HL-60/S4 treated with phorbol 12-myristate 13-acetate at 8.2 ng/mL for 4 days and 3 days (cell line): Measurements from ENCODE around the gene MANBA.
"Not testable (repeated sequence)": the region's sequence is repeated elsewhere in the genome, so short reads cannot be mapped to it uniquely, and the experiment has no call there.

Experiments
- in situ Hi-C: fragments of 300-500 bp; cut with MboI; formaldehyde crosslinking; loops from 2 replicates; pipeline ENCODE4 v1.15.0; 2022; ENCODE audit warnings: low sequenced_read_pairs

The MANBA gene

GRCh38 chr4:102764901-102765300 lies 4.1 kb upstream of the MANBA start:
- in situ Hi-C loops: no loop called here

GRCh38 chr4:102761906-102762305 lies 1.1 kb upstream of the MANBA start:
- in situ Hi-C loops: no loop called here

GRCh38 chr4:102761296-102761701 lies 531 bp upstream of the MANBA start:
- in situ Hi-C loops: no loop called here

DNA sequence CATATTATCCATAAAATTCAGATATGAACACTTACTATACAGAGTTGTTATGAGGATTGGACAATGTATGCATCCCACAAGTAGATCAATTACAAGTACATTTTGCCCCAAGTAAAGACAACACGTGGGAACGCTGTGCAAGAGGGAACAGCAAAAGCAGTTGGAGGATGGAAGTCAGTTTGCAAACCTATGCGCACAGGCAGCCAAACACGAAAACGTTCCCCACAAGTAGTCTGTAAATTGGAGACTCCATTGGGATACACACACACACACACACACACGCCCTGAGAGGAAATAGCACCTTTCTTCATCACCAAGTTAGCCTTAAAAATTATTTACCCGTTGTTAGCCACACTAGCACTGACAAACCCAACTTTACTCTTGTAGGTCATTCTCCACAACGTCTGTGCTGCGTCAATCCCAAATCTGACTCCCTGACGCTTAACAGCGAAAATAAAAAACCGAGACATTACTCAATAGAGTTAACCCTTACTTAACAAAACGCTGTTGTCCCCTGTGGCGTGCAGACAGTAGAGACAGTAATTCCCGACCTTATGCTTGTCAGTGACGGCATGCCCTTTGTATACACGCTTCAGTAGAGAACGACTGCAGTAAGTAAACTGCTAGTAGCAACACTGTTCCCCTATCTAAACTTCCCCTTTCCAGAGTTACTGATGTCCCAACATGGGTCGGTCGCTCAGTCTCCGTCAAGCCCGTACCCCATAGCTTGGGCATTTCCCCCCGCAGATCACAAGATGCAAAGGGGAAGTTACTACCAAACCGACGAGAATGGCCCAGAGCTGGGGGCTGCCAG lies 730 bp downstream of the MANBA start:
- in situ Hi-C loops: no loop called here

- in situ Hi-C loops: no loop called here
Observed at GRCh38 chr4:102758241-102759160, 2.3 kb downstream of the MANBA start.

DNA sequence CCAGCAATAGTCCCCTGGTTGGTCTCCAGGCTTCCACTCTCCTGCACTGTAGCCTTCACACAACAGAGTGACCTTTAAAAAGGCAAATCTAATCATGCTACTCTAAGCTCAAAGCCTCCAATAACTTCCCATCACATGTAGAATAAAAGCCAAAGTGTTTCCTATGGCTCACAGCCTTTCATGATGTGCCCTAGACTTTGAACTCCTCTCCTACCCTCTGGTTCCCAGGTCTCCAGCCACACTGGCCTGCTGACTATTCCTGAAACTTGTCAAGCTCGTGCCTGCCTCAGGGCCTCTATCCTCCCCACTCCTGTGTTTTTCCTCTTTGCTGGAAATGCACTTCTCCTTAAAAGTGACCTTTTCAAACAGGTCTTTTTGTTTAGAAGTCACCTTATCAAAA lies 3.1 kb downstream of the MANBA start:
- in situ Hi-C loops: no loop called here

DNA sequence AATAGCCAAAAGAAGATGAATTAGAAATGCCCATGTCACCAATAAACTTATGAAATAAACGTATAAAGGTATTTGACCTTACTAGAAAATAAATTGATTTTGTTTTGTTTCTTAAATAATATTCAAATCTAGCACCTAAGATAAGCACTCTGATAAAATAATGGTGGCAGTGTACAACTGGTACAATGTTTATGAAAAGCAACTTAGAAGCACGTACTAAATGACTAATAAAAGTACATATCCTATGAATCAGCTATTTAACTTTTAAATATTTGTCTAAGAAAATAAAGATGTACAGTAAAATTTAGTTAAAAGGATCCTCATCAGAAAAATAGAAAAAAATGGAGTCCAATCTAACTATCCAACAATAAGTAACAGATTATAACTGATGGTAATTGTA lies 6.7 kb downstream of the MANBA start:
- in situ Hi-C loops: no loop called here

GRCh38 chr4:102751941-102752340 lies 8.8 kb downstream of the MANBA start:
- in situ Hi-C loops: no loop called here

- in situ Hi-C loops: not testable (repeated sequence)
Observed at GRCh38 chr4:102743352-102743751, 17.4 kb downstream of the MANBA start.

DNA sequence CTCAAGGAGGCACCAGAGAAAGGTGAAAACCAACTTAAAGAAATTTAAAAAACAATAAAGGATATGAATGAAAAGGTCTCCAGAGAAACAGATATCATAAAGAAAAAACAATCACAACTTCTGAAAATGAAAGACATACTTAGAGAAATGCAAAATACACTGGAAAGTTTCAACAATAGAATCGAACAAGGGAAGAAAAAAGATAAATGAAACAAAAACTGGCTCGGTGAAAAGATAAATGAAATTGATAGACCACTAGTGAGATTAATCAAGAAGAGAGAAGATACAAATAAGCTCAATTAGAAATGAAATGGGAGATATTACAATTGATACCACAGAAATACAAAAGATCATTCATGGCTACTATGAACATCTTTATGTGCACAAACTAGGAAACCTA lies 22.0 kb downstream of the MANBA start:
- in situ Hi-C loops: not testable (repeated sequence)

GRCh38 chr4:102736636-102737549 lies 23.9 kb downstream of the MANBA start:
- in situ Hi-C loops: no loop called here

- in situ Hi-C loops: no loop called here
Observed at GRCh38 chr4:102735582-102735981, 25.2 kb downstream of the MANBA start.

GRCh38 chr4:102734591-102735385 lies 26.0 kb downstream of the MANBA start:
- in situ Hi-C loops: no loop called here

GRCh38 chr4:102734116-102734515 lies 26.7 kb downstream of the MANBA start:
- in situ Hi-C loops: no loop called here

DNA sequence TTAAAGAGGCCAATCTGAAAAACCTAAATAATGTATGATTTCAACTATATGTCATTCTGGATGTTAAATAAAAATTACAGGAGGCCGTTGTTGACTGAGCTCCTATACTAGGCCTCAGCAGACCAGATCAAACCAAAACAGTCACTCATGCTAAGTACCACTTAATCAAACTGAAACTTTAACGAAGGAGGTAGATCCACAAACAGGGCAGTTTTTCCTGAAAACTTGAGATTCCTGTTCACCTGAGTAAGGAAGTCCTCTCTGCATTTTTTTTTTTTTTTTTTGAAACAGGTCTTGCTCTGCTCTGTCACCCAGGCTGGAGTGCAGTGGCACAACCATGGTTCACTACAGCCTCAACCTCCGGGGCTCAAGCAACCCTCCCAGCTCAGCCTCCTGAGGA lies 27.7 kb downstream of the MANBA start:
- in situ Hi-C loops: no loop called here

DNA sequence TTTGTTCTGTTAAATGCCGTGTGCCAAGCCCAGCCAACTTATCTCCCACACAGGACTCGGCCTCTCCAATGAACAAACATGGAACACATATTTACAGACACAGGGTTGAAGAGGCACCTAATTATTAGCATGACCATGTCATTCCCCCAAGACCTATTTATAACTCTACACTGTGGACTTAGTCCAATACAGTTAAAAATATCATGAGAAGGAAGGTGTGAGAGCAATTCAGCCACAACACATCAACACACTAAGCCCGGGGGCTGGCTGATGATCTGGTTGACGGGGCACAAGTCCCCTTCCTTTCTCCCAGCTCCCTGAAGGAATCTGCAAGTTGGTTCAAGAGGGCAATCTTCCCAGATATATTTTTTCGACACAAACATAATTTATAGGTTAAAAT lies 28.1 kb downstream of the MANBA start:
- in situ Hi-C loops: no loop called here

DNA sequence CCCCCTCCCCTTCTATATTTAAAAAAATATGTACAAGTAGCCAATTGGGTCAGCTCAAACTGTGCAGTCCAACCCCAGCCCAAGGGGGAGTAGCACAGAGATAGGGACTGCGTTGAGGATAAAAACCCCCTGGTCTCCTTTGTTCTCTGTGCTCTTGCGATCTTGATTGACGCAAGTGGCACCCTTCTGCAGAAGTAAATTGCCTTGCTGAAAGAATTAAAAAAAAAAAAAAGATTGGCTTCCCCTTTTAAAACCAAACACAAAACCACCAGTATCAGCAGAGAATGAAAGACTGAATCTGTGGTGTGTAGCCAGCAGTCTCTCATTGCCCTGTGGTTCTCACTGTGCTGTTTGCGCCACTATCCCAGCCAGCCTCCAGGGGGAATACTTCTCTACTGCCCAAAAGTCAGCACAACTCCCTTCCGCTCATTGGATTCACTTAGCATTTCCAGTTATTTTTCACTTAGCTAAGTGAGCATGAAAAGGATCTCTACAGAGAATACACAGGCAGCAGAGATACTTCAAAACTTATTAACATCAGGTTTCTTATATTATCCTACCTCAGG lies 29.7 kb downstream of the MANBA start:
- in situ Hi-C loops: no loop called here

- in situ Hi-C loops: not testable (repeated sequence)
Observed at GRCh38 chr4:102729486-102729885, 31.3 kb downstream of the MANBA start.

GRCh38 chr4:102726919-102727318 lies 33.8 kb downstream of the MANBA start:
- in situ Hi-C loops: not testable (repeated sequence)

- in situ Hi-C loops: no loop called here
Observed at GRCh38 chr4:102726068-102726467, 34.7 kb downstream of the MANBA start.
